ENCODE measurements around the gene ZNF821. TPM values are rescaled to one million over a fixed set of nuclear protein-coding genes. Genes with fewer than 3 reads are reported as not detected.
A peak's percentile ranks its signal among the peaks of the same experiment; 100 is the strongest.

The ZNF821 gene
- total RNA-seq, 1 donor from 2014 or later: 10.3 TPM

GRCh38 chr16:71902656-71903365 lies 18.8 kb upstream of the ZNF821 start:
- TF ChIP-seq EZH2phosphoT487 (IDR thresholded peaks at IDR 0.05) (no peak), CTCF (IDR thresholded peaks at IDR 0.05) (no peak), EZH2 (IDR thresholded peaks at IDR 0.05) (no peak)
- no peak overlapping the region for H3K27ac ChIP-seq
- H3K27me3 ChIP-seq: no peaks in the 10 kb centered on the region
- Mint-ChIP-seq H3K9me3 (peaks cover 32% of the 10 kb centered on the region), H3K4me1 (peaks cover 2% of the 10 kb centered on the region), H3K27ac (no peak overlapping the region), H3K36me3 (peaks cover 50% of the 10 kb centered on the region), H3K4me3 (no peak overlapping the region), H3K27me3 (ENCODE audit: insufficient read depth, low read depth) (peaks cover 4% of the 10 kb centered on the region)
- H3K4me3 ChIP-seq: no peak overlapping the region
- H3F3A ChIP-seq (ENCODE audit: low read depth): peaks cover 5% of the 10 kb centered on the region
- DNase-seq (ENCODE audit: low spot score): no peak
- H3K4me1 ChIP-seq: peaks cover 6% of the 10 kb centered on the region
- no peaks in the 10 kb centered on the region for H3K9me3 ChIP-seq (ENCODE audit: low read depth)
- H3K9ac ChIP-seq: no peak overlapping the region
- H2AFZ ChIP-seq (replicated peaks): no peak overlapping the region
- H4K20me1 ChIP-seq (ENCODE audit: low read depth): peaks cover 100% of the 10 kb centered on the region
- peaks cover 100% of the 10 kb centered on the region for H3K79me2 ChIP-seq (ENCODE audit: low read depth)
- peaks cover 8% of the 10 kb centered on the region for H3K36me3 ChIP-seq
- H3K4me2 ChIP-seq: no peak overlapping the region

- no peak overlapping the region for H3K4me3 Mint-ChIP-seq
- no peak for DNase-seq (ENCODE audit: low spot score)
- peaks cover 83% of the 10 kb centered on the region for H4K20me1 ChIP-seq (ENCODE audit: low read depth)
Observed at GRCh38 chr16:71899171-71899570, 15.2 kb upstream of the ZNF821 start.

GRCh38 chr16:71896764-71897368 lies 12.9 kb upstream of the ZNF821 start:
- peaks cover 12% of the 10 kb centered on the region for H3K9me3 Mint-ChIP-seq
- Histone ChIP-seq H3K36me3 (peaks cover 6% of the 10 kb centered on the region), H4K20me1 (ENCODE audit: low read depth) (peaks cover 60% of the 10 kb centered on the region), H3K79me2 (ENCODE audit: low read depth) (peaks cover 75% of the 10 kb centered on the region), H3K4me3 (peak overlapping the region; percentile 97), H3K4me1 (peaks cover 11% of the 10 kb centered on the region), H3K27ac (no peak overlapping the region), H3K4me2 (peak overlapping the region; percentile 88), H3K9me3 (ENCODE audit: low read depth) (no peaks in the 10 kb centered on the region), H3K27me3 (no peaks in the 10 kb centered on the region), H3K9ac (peak overlapping the region; percentile 94), H2AFZ (replicated peaks) (no peak overlapping the region), H3F3A (ENCODE audit: low read depth) (peaks cover 20% of the 10 kb centered on the region)
- no peak overlapping the region for H3K27ac Mint-ChIP-seq
- TF ChIP-seq EZH2phosphoT487 (IDR thresholded peaks at IDR 0.05): no peak
- no peak for TF ChIP-seq CTCF (IDR thresholded peaks at IDR 0.05)
- TF ChIP-seq EZH2 (IDR thresholded peaks at IDR 0.05): no peak
- peaks cover 10% of the 10 kb centered on the region for H3K4me1 Mint-ChIP-seq
- peak; percentile 13 for DNase-seq (ENCODE audit: low spot score)
- H3K36me3 Mint-ChIP-seq: peaks cover 18% of the 10 kb centered on the region
- H3K4me3 Mint-ChIP-seq: peak overlapping the region; percentile 99
- H3K27me3 Mint-ChIP-seq (ENCODE audit: insufficient read depth, low read depth): peaks cover 3% of the 10 kb centered on the region

More at GRCh38 chr16:71899171-71899570, 15.2 kb upstream of the ZNF821 start:
- H2AFZ ChIP-seq (replicated peaks): no peak overlapping the region
- H3K9me3 ChIP-seq (ENCODE audit: low read depth): no peaks in the 10 kb centered on the region
- no peak for TF ChIP-seq CTCF (IDR thresholded peaks at IDR 0.05)
- no peak for TF ChIP-seq EZH2 (IDR thresholded peaks at IDR 0.05)
- no peak for TF ChIP-seq EZH2phosphoT487 (IDR thresholded peaks at IDR 0.05)
- Mint-ChIP-seq H3K27ac (no peak overlapping the region), H3K27me3 (ENCODE audit: insufficient read depth, low read depth) (peaks cover 6% of the 10 kb centered on the region), H3K36me3 (peaks cover 36% of the 10 kb centered on the region), H3K9me3 (peaks cover 20% of the 10 kb centered on the region), H3K4me1 (peaks cover 7% of the 10 kb centered on the region)
- H3K4me3 ChIP-seq: no peak overlapping the region
- no peak overlapping the region for H3K4me2 ChIP-seq
- H3K36me3 ChIP-seq: peaks cover 8% of the 10 kb centered on the region
- H3K9ac ChIP-seq: no peak overlapping the region
- H3K27me3 ChIP-seq: no peaks in the 10 kb centered on the region
- peaks cover 13% of the 10 kb centered on the region for H3F3A ChIP-seq (ENCODE audit: low read depth)
- H3K79me2 ChIP-seq (ENCODE audit: low read depth): peaks cover 89% of the 10 kb centered on the region
- H3K4me1 ChIP-seq: peaks cover 12% of the 10 kb centered on the region
- no peak overlapping the region for H3K27ac ChIP-seq
